ENCODE results near the gene SERPINE3.

Gene SERPINE3

DNA sequence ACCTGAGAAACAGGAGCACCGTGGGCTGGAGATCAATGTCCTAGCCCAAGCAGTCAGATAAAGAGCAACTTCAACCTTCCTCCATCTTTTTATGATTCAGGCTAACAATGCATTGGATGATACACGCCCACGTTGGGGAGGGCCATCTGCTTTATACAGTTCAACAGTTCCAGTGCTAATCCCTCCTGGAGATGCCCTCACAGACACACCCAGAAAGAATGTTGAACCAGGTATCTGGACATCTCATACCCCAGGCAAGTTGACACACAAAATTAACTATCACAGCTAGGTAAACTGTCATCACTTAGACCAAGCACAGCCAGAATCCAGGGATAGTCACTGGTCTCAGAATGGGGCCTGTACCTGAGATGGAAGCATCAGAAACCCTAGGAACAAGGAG lies 20.6 kb upstream of the SERPINE3 start:
- TF ChIP-seq, protein P1, sequence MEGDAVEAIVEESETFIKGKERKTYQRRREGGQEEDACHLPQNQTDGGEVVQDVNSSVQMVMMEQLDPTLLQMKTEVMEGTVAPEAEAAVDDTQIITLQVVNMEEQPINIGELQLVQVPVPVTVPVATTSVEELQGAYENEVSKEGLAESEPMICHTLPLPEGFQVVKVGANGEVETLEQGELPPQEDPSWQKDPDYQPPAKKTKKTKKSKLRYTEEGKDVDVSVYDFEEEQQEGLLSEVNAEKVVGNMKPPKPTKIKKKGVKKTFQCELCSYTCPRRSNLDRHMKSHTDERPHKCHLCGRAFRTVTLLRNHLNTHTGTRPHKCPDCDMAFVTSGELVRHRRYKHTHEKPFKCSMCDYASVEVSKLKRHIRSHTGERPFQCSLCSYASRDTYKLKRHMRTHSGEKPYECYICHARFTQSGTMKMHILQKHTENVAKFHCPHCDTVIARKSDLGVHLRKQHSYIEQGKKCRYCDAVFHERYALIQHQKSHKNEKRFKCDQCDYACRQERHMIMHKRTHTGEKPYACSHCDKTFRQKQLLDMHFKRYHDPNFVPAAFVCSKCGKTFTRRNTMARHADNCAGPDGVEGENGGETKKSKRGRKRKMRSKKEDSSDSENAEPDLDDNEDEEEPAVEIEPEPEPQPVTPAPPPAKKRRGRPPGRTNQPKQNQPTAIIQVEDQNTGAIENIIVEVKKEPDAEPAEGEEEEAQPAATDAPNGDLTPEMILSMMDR (IDR thresholded peaks at IDR 0.05), result no peak

DNA sequence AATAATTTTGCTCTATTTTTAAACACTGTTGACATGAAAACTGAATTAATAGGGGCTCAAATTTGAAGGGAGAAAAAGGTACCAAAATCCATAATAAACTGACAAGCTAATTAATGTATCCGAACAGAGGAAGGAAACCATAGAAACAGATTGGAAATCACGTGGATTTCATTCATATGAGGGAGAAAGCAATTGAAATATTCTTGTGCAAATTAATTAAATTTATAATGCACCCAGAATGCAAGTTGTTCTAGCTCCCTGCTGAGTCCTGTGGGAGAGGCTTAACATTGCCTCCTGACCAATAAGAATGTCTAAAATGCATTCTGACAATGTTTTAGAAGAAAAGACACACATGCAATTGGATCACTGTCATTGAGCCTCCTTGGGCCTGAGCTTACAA lies 17.7 kb upstream of the SERPINE3 start:
- TF ChIP-seq, protein P1 (IDR thresholded peaks at IDR 0.05), result no peak

DNA sequence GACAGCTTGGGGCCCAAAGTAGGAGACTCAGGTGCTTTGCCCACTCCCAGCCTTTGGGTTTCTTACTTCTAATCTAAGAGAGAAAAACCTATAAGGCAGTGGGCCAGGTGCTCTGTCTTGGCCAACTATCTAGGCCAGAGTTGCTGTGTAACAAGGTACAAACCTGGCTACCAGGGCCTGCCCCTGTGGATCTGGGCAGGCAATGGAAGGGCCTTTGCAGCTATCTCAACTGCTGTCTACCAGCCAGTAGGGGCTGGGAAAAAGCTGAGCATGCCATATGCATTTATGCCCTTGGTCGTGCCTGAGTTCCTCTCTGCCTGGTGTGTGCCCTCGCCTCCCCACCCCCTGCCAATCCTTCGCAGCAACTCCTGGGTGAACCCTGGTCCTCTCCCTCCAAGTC lies 16.7 kb upstream of the SERPINE3 start:
- TF ChIP-seq, protein P1 (IDR thresholded peaks at IDR 0.05), result no peak

DNA sequence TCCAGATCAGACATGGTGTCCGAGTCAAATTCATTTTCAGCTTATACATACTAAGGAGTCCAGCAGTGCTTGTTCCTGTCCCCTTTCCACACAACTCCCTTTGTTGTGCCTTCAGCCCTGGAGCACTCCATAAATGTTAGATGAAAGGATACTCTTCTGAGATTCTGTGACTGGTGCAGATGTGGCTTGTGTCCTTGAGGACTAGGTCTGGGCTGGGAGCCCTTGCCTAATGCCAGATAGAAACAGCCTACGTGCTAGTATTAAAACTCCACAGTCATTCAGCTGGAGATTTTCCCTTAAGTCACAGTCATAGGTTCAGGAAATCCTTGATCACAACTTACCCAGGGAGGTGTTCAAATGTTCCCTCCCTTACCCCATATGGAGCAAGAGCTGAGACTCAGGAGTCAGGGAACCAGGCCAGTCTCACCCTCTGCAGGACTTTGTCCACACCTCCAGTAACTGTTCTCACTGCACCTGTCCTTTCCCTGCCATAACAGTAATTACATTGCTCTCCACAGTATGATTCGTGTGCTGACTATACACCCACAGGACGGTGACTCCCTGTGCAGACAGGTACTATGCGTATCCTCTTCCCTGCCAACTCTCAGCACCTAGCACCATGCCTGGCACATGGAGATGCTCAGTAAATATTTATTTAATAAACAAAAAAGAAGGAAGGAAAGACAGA lies 15.5 kb upstream of the SERPINE3 start:
- TF ChIP-seq, protein P1 (IDR thresholded peaks at IDR 0.05), result no peak

DNA sequence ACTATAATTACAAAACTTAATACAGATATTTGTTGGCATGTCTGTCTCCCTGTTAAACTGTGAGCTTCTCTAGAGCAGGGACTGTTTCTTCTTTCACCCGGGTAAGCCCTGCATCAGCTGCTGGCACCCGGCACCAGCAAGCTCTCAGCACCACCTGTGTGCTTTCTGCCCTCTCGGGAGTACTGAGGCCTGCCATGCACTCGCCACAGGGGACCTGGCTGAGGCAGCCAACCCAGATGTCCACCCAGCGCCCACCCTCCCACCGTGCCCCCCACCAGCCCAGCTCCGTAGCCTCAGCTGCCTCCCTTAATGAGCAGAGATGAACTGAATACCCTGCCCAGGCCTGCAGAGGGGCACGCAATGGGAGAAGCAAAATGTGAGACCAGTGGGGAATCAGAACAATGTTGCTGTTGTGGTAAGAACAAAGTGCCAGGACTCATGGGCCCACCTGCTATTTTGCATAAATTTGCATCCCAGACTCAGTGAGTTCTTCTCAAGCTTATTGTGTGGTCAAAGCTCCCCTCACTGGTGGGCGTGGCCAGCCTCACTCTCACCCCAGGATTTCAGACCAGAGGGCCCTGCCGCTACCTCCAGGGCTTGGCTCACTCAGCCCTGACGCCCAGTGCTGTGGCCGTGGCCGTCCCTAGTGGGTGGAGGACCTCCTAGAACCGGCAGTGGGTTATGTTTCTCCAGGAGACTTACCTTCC lies 14.6 kb upstream of the SERPINE3 start:
- TF ChIP-seq, protein P1 (IDR thresholded peaks at IDR 0.05), result no peak

DNA sequence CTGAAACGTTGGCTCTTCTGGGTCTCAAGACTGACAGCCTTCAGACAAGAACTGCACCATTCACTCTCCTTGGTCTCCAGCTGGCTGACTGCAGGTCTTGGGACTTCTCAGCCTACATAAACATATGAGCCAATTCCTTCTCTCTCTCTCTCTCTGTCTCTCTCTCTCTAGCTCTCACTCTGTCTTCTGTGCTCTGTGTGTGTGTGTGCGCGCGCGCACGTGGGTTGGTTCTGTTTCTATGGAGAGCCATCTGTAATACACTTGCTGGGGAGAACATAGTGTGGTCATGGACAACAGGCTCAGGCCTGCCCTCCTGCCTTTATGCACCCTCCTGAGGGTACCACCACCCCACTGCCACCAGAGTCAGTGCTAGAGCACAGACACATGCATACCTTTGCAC lies 13.7 kb upstream of the SERPINE3 start:
- TF ChIP-seq, protein P1 (IDR thresholded peaks at IDR 0.05), result no peak

DNA sequence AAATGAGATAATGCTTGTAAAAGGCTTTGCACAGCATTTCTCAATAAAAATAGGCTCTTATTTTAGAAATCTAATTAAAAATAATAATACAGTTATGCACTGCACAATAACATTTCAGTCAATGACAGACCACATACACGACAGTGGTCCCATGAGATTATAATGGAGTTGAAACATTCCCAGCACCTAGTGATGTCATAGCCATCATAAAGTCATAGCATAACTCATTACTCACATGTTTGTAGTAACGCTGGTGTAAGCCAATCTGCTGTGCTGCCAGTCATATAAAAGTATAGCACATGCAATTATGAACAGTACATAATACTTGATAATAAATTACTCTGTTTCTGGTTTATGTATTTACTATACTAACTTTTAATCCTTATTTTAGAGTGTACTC lies 12.7 kb upstream of the SERPINE3 start:
- TF ChIP-seq, protein P1 (IDR thresholded peaks at IDR 0.05), result no peak
